ENCODE measurements around the gene RICTOR.

The RICTOR gene

GRCh38 chr5:38888041-38888440 lies 186.2 kb downstream of the RICTOR start:
- Histone ChIP-seq H3K4me3 (ENCODE audit: low read depth, low read length) (no peak overlapping the region), H3K27ac (no peak overlapping the region), H3K36me3 (replicated peaks) (peaks cover 30% of the 10 kb centered on the region), H3K27me3 (replicated peaks) (no peaks in the 10 kb centered on the region)
- no peak for DNase-seq
- no peak for TF ChIP-seq CTCF (IDR thresholded peaks at IDR 0.05; ENCODE audit: low read depth, low read length, missing control alignments)
- in situ Hi-C loops (cut with HindIII; ENCODE audit: low pct_ligation_motif_present, low sequenced_read_pairs): no loop called here
